ENCODE results near the gene DENND1A. TPM values are rescaled to one million over a fixed set of nuclear protein-coding genes. Genes with fewer than 3 reads are reported as not detected.

DENND1A gene
- total RNA-seq, 1 experiment from 2014 or later, result 19.7 TPM

GRCh38 chr9:123712399-123712798 is 217.5 kb downstream of the DENND1A start:
- Histone ChIP-seq H3K27ac (ENCODE audit: low read length) (no peak overlapping the region), H3K9me3 (ENCODE audit: control insufficient read depth, insufficient read depth, low read depth, low read length) (no peaks in the 10 kb centered on the region), H3K4me1 (ENCODE audit: control insufficient read depth, insufficient read depth, low read length) (no peaks in the 10 kb centered on the region), H3K36me3 (ENCODE audit: control insufficient read depth, insufficient read depth, low read length) (no peaks in the 10 kb centered on the region), H3K27me3 (ENCODE audit: control insufficient read depth, insufficient read depth, low read length) (no peaks in the 10 kb centered on the region), H3K4me3 (ENCODE audit: low read depth in 2 of 2, low read length in 2 of 2) (no peak overlapping the region)
- POLR2A ChIA-PET, result no interaction called here
- DNase-seq (ENCODE audit: low read depth, low spot score), result no peak
- intact Hi-C loops (cut with micrococcal nuclease; ENCODE audit: unreplicated experiment), result no loop called here
- CTCF ChIA-PET, result no interaction called here
- no peak for ATAC-seq
- TF ChIP-seq TCF7L2 (IDR thresholded peaks at IDR 0.05; ENCODE audit: low read depth, low read length), result no peak
- no peak for TF ChIP-seq CTCF (IDR thresholded peaks at IDR 0.05)
- TF ChIP-seq REST (IDR thresholded peaks at IDR 0.05; ENCODE audit: insufficient read depth in 1 of 2, low read depth in 2 of 2, low read length in 1 of 2), result no peak
- no peak for TF ChIP-seq SIN3A (IDR thresholded peaks at IDR 0.05; ENCODE audit: borderline replicate concordance, insufficient read depth, low read depth, low read length)
- TF ChIP-seq POLR2AphosphoS5 (IDR thresholded peaks at IDR 0.05; ENCODE audit: low read depth, low read length), result no peak
- BruUV-seq (replicated peaks), result no TSS peak
- in situ Hi-C loops (cut with HindIII; ENCODE audit: low pct_unique_long_range_greater_than_20kb, low sequenced_read_pairs), result no loop called here

- H3K4me1 ChIP-seq (ENCODE audit: control insufficient read depth, insufficient read depth, low read length), result no peaks in the 10 kb centered on the region
- H3K4me3 ChIP-seq (ENCODE audit: low read depth in 2 of 2, low read length in 2 of 2), result no peak overlapping the region
- H3K36me3 ChIP-seq (ENCODE audit: control insufficient read depth, insufficient read depth, low read length), result no peaks in the 10 kb centered on the region
- ATAC-seq (no peak), DNase-seq (ENCODE audit: low read depth, low spot score) (no peak)
- intact Hi-C loops (cut with micrococcal nuclease; ENCODE audit: unreplicated experiment) (no loop called here), in situ Hi-C loops (cut with HindIII; ENCODE audit: low pct_unique_long_range_greater_than_20kb, low sequenced_read_pairs) (no loop called here)
- CTCF ChIA-PET, result no interaction called here
- POLR2A ChIA-PET, result no interaction called here
- no peaks in the 10 kb centered on the region for H3K9me3 ChIP-seq (ENCODE audit: control insufficient read depth, insufficient read depth, low read depth, low read length)
- no peaks in the 10 kb centered on the region for H3K27me3 ChIP-seq (ENCODE audit: control insufficient read depth, insufficient read depth, low read length)
- no peak for TF ChIP-seq SIN3A (IDR thresholded peaks at IDR 0.05; ENCODE audit: borderline replicate concordance, insufficient read depth, low read depth, low read length)
- no peak for TF ChIP-seq POLR2AphosphoS5 (IDR thresholded peaks at IDR 0.05; ENCODE audit: low read depth, low read length)
- TF ChIP-seq REST (IDR thresholded peaks at IDR 0.05; ENCODE audit: insufficient read depth in 1 of 2, low read depth in 2 of 2, low read length in 1 of 2), result no peak
- no peak for TF ChIP-seq CTCF (IDR thresholded peaks at IDR 0.05)
- no peak overlapping the region for H3K27ac ChIP-seq (ENCODE audit: low read length)
- BruUV-seq (replicated peaks), result no TSS peak
Observed at GRCh38 chr9:123710299-123710698, 219.6 kb downstream of the DENND1A start.
